ENCODE results near the gene NPAS1.

NPAS1 gene

GRCh38 chr19:47019431-47020041 lies at the start of gene NPAS1:
Gene NPAS1, plus strand, starts transcription at chr19:47019837. Its CDS starts 1,211 bp downstream, at chr19:47021048.
- DNase-seq: no peak

- DNase-seq: no peak
Measured at GRCh38 chr19:46970815-46971214, 48.8 kb upstream of the NPAS1 start.

- DNase-seq: no peak
Measured at GRCh38 chr19:46972311-46972710, 47.3 kb upstream of the NPAS1 start.

- DNase-seq: no peak
Measured at GRCh38 chr19:46974181-46974580, 45.5 kb upstream of the NPAS1 start.

- DNase-seq: no peak
Measured at GRCh38 chr19:46975011-46975924, 44.4 kb upstream of the NPAS1 start.

GRCh38 chr19:46975925-46976782 lies 43.5 kb upstream of the NPAS1 start:
- DNase-seq: no peak

- no peak for DNase-seq
Measured at GRCh38 chr19:46976845-46977320, 42.8 kb upstream of the NPAS1 start.

GRCh38 chr19:46977548-46977947 lies 42.1 kb upstream of the NPAS1 start:
- DNase-seq: no peak

GRCh38 chr19:46978171-46978869 lies 41.3 kb upstream of the NPAS1 start:
- DNase-seq: no peak

- no peak for DNase-seq
Measured at GRCh38 chr19:46979126-46980105, 40.2 kb upstream of the NPAS1 start.

GRCh38 chr19:46980761-46981160 lies 38.9 kb upstream of the NPAS1 start:
- no peak for DNase-seq

- DNase-seq: no peak
Measured at GRCh38 chr19:46981286-46981945, 38.2 kb upstream of the NPAS1 start.

GRCh38 chr19:46983097-46983496 lies 36.5 kb upstream of the NPAS1 start:
- DNase-seq: no peak

- DNase-seq: peak; percentile 87
Measured at GRCh38 chr19:46984077-46985010, 35.3 kb upstream of the NPAS1 start.

- DNase-seq: no peak
Measured at GRCh38 chr19:46985542-46986415, 33.9 kb upstream of the NPAS1 start.

GRCh38 chr19:46988614-46989230 lies 30.9 kb upstream of the NPAS1 start:
- DNase-seq: no peak

- DNase-seq: peak; percentile 87
Measured at GRCh38 chr19:46990991-46991676, 28.5 kb upstream of the NPAS1 start.

Data from DMS53 (cell line).